GM18951 (cell line): ENCODE data around the gene ITM2A.

Experiments used
- POLR2A ChIP-seq: IDR thresholded peaks from 4 replicates; pipeline ENCODE4 v1.6.1; 2011; ENCODE audit warnings: mild to moderate bottlenecking; ENCODE audit not compliant: insufficient read length, insufficient read depth; ENCODE audit errors: extremely low read depth
- in situ Hi-C: fragments of 300-500 bp; cut with MboI; formaldehyde crosslinking; loops from one replicate; pipeline ENCODE4 v1.12.0; 2022; ENCODE audit warnings: low sequenced_read_pairs, mixed read lengths, inconsistent platforms; ENCODE audit not compliant: unreplicated experiment

The ITM2A gene

DNA sequence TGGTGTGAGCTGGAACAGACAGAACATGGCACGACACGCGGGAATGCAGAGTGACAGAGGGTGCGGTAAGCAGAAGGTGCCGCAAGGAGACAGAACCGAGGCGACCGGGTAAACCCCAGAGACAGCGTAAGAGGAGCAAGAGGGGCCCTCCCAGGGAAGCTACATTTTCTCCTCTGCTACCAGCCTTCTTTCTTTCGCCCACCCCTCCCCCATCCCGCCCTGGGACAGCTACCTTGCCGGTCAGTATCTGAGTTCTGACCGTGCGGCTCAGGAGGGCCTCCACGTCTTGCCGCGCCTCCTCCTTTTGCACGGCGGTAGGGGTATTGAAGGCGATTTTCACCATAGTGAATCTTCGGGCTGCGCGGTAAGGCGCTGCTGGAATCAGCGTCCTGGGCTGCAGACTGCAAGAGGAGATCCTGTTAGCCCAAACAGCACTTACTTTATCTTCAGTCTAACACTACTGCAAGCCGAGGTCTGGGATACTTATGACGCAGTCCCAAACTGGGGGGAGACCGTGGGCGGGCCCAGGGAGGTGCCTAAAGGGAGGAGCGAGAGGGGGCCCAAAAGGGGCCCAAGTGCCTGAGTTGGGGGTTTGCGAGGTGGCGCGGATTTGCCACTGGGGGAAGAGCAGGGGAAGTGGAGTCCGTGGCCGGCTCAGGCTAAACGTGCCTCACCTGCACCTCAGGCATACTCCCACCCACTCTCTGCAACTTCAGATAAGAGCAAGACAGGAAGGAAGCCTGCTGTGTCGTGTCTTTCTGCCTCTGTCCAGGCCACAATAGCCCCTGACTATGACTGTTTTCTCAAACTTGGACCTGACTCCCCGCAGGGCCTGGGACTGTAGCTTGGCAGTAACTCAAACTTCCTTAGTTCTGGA lies at the start of gene ITM2A:
Gene ITM2A (minus strand): TSS at position 462 of the 877 bp plus-strand sequence. CDS start 119 bp downstream, at position 343.
- in situ Hi-C loops, result no loop called here

DNA sequence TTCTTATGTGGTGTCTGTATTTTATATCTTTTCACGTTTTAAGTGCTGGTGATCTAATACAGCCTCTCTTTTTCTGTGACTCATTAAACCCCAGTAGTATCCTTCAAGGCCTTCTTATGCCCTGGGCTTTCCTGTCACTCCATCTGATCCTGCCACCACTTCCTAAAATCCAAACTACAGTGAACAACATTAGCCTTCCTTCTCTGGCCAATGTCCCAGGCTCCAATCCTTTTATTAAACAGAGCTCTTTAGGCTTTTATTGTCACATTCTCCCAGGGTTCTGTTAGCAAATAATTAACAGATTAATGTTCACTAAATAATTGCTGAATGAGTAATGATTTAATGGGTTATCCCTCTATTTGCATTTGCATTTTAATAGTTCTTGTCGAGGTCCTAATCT lies 47.9 kb upstream of the ITM2A start:
- no peak for TF ChIP-seq POLR2A
- in situ Hi-C loops, result loop anchor here (25.0 kb wide), 2 partner anchors 328 to 853 kb away; no protein-coding TSS in a partner anchor

More for the DNA sequence above, at the start of gene ITM2A:
- no peak for TF ChIP-seq POLR2A

DNA sequence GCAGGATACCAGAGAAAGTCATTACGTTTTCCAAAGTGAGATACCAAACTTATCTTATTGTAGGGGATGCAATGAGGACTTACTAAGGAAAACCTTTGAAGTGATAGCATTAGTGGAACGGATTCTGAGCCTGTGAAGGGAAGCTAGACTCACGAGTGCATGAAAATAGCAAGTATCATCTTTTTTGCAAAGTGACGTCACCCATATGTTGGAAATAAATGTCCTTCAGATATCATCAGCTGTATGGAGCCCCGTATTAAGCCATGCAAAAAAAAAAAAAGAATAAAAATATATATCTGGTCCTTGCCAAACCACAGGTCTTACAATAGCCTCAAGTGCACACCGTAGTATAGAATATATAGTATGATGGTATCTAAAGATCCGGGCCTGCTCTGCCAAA lies 46.8 kb upstream of the ITM2A start:
- in situ Hi-C loops, result loop anchor here (25.0 kb wide), 2 partner anchors 327 to 852 kb away; no protein-coding TSS in a partner anchor
- no peak for TF ChIP-seq POLR2A

DNA sequence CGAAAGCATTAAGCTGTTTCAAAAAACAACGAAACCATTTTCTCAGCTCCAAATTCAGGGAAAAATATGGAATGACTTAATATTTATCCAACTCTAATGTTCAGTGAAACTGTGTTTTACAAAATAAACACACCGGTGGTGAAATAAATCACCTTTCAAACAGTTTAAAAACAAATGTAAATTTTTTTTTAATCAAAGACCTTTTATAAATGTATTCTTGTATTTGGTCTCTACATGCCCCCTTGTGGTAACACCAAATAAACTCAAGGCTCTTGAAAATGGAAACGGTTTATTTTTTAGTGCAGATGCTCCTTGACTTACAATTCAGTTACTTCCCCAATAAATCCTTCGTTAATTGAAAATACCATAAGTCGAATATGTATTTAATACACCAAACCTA lies 45.8 kb upstream of the ITM2A start:
- no peak for TF ChIP-seq POLR2A
- in situ Hi-C loops, result loop anchor here (25.0 kb wide), 2 partner anchors 326 to 851 kb away; no protein-coding TSS in a partner anchor

DNA sequence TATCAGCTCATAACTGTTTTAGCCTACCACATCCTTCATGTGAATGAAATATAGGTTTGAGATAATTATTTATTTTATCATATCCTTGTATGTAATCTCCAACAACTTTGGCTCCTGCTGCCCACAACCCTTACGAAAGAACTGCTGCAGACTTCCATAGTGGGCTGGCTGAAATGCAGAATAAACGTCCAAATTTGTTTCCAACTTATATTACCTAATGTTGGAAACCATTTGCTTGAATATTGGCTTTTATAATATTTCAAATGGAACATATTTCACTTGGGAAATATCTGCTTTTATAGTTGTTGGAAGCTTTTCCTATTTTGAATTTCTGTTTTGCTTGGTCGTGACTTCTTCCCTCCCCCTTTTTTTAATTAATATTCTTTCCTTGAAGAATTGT lies 45.0 kb upstream of the ITM2A start:
- no peak for TF ChIP-seq POLR2A
- in situ Hi-C loops, result loop anchor here (25.0 kb wide), 2 partner anchors 325 to 850 kb away; no protein-coding TSS in a partner anchor

DNA sequence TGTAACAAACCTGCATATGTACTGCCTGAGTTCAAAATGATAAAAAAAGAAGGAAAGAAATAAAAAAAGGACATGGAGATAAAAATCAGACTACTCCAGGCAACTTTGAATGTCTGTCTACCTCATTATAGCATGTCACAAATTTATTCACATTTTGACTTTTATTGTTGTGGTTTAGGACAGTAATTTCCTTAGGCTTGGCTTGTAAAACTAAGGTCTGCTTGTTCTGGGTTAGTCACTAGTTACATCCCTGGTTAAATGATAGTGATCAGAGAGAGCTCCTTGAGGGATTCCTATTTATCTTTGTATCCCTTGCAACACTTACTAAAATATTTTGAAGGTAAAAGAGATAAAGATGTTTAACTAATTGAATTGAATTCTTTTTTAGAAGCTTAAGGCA lies 42.5 kb upstream of the ITM2A start:
- in situ Hi-C loops, result loop anchor here (25.0 kb wide), 2 partner anchors 322 to 847 kb away; no protein-coding TSS in a partner anchor

DNA sequence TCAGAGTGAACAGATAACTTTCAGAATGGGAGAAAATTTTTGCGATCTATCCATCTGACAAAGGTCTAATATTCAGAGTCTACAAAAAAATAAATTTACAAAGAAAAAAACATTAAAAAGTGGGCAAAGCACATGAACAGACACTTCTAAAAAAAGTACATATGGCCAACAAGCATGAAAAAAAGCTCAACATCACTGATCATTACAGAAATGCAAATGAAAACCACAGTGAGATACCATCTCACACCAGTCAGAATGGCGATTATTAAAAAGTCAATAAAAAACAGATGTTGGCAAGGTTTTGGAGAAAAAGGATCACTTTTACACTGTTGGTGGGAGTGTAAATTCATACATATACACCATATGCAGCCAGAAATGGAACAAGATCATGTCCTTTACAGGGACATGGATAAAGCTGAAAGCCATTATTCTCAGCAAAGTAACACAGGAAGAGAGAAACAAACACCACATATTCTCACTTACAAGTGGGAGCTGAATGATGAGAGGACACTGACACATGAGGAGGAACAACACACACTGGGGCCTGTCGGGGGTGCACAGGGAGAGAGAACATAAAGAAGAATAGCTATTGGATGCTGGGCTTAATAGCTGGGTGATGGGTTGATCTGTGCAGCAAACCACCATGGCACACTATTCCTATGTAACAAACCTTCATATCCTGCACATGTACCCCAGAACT lies 41.6 kb upstream of the ITM2A start:
- in situ Hi-C loops, result loop anchor here (25.0 kb wide), 2 partner anchors 321 to 846 kb away; no protein-coding TSS in a partner anchor
- no peak for TF ChIP-seq POLR2A

More for the DNA sequence above, 42.5 kb upstream of the ITM2A start:
- no peak for TF ChIP-seq POLR2A

DNA sequence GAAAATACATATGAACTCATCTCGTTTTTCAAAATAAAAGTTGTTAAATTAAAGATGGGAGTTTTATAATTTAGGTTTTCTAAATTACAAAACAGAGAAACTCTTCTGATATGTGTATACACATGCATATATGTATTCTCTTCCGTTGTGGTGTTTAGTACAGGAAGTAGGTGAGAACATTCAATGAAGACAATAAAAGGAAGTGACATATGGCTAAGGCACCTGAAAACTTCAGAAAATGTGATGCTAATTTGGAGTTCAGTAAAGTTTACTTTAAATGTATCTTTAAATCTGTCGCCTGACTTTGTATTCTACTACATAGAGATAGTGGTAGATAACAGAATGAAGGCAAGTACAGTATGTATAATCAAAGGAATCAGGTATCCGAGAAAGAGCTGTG lies 33.5 kb upstream of the ITM2A start:
- in situ Hi-C loops, result loop anchor here (25.0 kb wide), 2 partner anchors 313 to 838 kb away; no protein-coding TSS in a partner anchor
- TF ChIP-seq POLR2A, result no peak

DNA sequence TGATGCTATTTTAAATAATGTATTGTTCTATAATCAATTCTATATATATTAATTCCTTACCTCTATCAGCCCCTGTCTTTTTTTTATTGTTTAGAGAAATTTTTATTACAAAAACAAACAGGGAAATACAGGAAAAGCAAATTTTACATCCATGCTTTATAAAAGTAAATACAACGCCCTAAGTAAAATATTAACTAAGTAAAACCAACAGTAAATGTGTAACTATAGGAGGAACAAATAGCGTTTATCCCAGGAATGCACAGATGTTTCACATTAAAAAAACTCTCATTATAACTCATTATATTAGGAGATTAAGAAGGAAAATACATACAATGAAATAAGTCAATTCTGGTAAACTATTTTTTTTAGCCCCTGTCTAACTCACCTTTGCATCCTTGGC lies 8.2 kb upstream of the ITM2A start:
- in situ Hi-C loops, result no loop called here
- no peak for TF ChIP-seq POLR2A

DNA sequence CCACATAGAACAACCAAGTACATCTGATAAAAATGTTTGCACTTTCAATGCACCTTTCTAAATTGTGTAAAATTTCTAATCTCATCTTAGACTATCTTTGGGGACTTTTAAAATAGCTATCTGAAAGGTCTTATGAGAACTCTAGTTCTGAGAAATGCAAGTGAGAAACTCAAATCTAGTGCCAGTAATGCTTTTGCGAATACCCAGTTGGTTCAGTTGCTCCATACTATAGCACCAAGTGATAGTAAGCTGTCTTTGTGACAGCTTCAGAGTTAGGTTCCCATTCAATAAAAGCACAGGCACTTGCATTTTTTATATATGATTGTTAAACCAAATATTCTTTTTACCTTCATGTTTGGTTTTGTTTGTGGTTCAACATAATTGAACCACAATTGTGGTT lies 4.5 kb upstream of the ITM2A start:
- TF ChIP-seq POLR2A, result no peak
- in situ Hi-C loops, result no loop called here

DNA sequence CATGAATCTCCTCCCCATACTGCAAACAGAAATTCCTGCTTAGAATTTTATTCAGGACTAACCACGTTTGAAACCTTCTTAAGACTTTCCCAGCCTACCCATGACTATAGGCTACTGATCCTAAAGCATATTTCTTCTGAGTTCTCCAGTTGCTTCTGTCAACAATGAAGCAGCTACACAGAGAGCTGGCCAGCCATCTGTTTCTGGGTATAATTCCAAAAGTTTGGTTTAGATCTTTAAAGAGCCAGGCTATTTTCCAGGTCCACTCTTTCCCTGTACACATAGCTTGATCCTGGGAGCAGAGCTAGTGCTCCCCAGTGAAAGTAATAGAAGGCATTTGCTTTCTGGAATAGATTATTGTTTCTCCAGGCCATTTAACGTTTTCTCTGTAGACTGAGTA lies 4.0 kb upstream of the ITM2A start:
- TF ChIP-seq POLR2A, result no peak
- in situ Hi-C loops, result no loop called here

DNA sequence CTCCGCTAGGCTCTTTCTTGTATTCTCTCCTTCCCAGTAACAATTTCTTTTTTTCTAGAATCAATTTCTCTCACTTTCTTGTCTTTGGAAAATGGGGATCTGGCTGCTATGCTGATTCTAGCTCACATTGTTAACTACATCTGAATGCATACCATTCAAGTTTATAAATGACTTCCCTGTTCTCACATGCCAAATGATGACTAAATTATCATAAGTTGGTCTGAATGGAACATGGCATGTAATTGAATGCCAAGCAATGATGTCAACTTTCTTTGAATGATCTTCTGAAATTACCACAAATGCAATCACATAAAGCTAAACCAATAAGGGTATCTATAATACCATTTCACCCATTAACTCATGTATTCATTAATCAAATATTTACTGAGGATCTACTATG lies 2.7 kb upstream of the ITM2A start:
- in situ Hi-C loops, result no loop called here
- no peak for TF ChIP-seq POLR2A

DNA sequence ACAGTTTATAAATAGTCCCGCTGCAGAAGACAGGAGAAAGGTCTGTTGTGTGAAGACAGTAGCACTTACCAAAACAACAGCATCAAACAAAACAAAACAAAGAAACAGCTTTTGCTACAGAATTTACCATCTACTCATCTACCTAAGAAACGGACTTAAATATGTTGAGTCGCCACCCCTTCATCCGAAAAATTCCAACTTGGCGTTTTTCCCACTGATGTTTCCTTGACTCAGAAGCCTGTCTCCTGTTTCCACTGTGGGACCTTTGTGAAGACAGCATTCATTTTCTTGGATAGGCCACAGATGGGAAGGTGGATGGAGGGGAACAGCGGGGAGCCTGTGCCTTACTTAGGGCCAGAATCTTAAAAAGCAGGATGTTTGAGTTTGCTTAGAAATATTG lies 1.3 kb upstream of the ITM2A start:
- in situ Hi-C loops, result no loop called here
- no peak for TF ChIP-seq POLR2A
